SU-DHL-6 (cell line): ENCODE data around the gene CFAP92.
"Not testable (repeated sequence)": the region's sequence is repeated elsewhere in the genome, so short reads cannot be mapped to it uniquely, and the experiment has no call there.

Experiments used
- H2AFZ ChIP-seq: fragments of 200-600 bp; sonication (generic); 2 replicates; pipeline ENCODE4 v1.6.1; 2014; ENCODE audit warnings: low read depth, mild to moderate bottlenecking, moderate library complexity, mixed read lengths, antibody characterized with exemption, low read length; ENCODE audit not compliant: severe bottlenecking
- H3F3A ChIP-seq: fragments of 200-600 bp; shearing (Covaris generic); 2 replicates; pipeline ENCODE4 v1.6.0; 2016; ENCODE audit warnings: antibody characterized with exemption, mild to moderate bottlenecking; ENCODE audit not compliant: insufficient read depth
- H3K27ac ChIP-seq: fragments of 200-600 bp; sonication (generic); 2 replicates; pipeline ENCODE4 v1.5.1; 2016; ENCODE audit warnings: low read depth, mild to moderate bottlenecking, low read length, moderate library complexity, mixed read lengths
- H3K27me3 ChIP-seq: fragments of 200-600 bp; sonication (generic), shearing (Covaris generic); 2 replicates; pipeline ENCODE4 v1.6.0; 2014; ENCODE audit warnings: mild to moderate bottlenecking, low read length
- H3K36me3 ChIP-seq: fragments of 200-600 bp; sonication (generic); 2 replicates; pipeline ENCODE4 v1.6.1; 2014; ENCODE audit warnings: mild to moderate bottlenecking, low read length, mixed read lengths
- H3K4me2 ChIP-seq: fragments of 300-600, 200-600 bp; shearing (Covaris generic), sonication (generic); 2 replicates; pipeline ENCODE4 v1.6.0; 2014; ENCODE audit warnings: low read length, low read depth, mild to moderate bottlenecking; ENCODE audit not compliant: poor library complexity, severe bottlenecking
- H3K4me3 ChIP-seq: fragments of 200-600 bp; sonication (generic); 2 replicates; pipeline ENCODE4 v1.5.1; 2014; ENCODE audit warnings: antibody characterized with exemption, low read length, mild to moderate bottlenecking, mixed read lengths; ENCODE audit not compliant: insufficient read depth, poor library complexity, severe bottlenecking
- H3K79me2 ChIP-seq: fragments of 200-600 bp; sonication (generic); 2 replicates; pipeline ENCODE4 v1.6.1; 2014; ENCODE audit warnings: mild to moderate bottlenecking, low read length, moderate library complexity; ENCODE audit not compliant: insufficient read depth
- H3K9ac ChIP-seq: fragments of 200-600 bp; sonication (generic); 2 replicates; pipeline ENCODE4 v1.7.0; 2014; ENCODE audit warnings: mild to moderate bottlenecking, low read length
- H3K9me2 ChIP-seq: fragments of 200-600 bp; sonication (generic); replicated peaks from 2 replicates; pipeline ENCODE4 v1.6.1; 2014; ENCODE audit warnings: low read length; ENCODE audit not compliant: insufficient read depth
- H3K9me3 ChIP-seq: fragments of 200-600 bp; sonication (generic); 2 replicates; pipeline ENCODE4 v1.6.1; 2014; ENCODE audit warnings: low read length, mixed read lengths; ENCODE audit not compliant: insufficient read depth
- H4K20me1 ChIP-seq: fragments of 200-600 bp; sonication (generic); 2 replicates; pipeline ENCODE4 v1.6.1; 2014; ENCODE audit warnings: low read depth, mild to moderate bottlenecking, antibody characterized with exemption, low read length, moderate library complexity, mixed read lengths
- EZH2phosphoT487 ChIP-seq: fragments of 200-600 bp; sonication (generic), shearing (Covaris generic); conservative IDR thresholded peaks from 2 replicates; pipeline ENCODE4 v1.6.1; 2018; ENCODE audit warnings: mild to moderate bottlenecking, antibody characterized with exemption, low read length, moderate library complexity, mixed read lengths
- TF ChIP-seq, protein P1 (sequence below): fragments of 200-600 bp; sonication (generic); IDR thresholded peaks from one replicate; pipeline ENCODE4 v1.5.1; 2017; ENCODE audit warnings: antibody characterized with exemption, mild to moderate bottlenecking, low read length, moderate library complexity; ENCODE audit not compliant: insufficient read depth, poor library complexity, severe bottlenecking

CFAP92 gene

DNA sequence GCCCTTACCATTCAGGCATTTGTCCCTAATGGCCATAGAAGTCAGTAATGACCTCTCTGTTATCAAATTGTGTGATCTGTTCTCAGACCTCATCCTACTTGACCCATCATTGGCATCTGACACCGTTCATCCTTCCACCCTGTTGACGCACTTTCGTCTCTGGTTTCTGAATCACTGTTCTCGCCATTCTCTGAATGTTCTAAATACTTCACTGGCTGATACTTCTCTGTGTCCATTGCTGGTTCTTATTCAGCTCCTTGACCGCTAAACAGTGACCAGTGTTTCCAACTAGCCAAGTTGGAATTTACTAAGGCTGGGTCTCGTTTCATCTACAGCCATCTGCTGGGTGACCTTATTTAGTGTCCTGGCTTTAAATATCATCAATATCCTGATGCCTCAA is 112.3 kb downstream of the CFAP92 start:
- Histone ChIP-seq H2AFZ (no peak overlapping the region), H3K36me3 (peaks cover 5% of the 10 kb centered on the region; the same call in 1 of the 2 replicates), H3K79me2 (peaks cover 68% of the 10 kb centered on the region), H3K27me3 (no peaks in the 10 kb centered on the region), H3K4me2 (no peak overlapping the region), H3K9ac (0 out of 2 replicates have a peak overlapping the region, but pooled peaks have one; percentile 82), H3K27ac (no peak overlapping the region), H3F3A (peaks cover 9% of the 10 kb centered on the region; the same call in 1 of the 2 replicates), H3K9me3 (no peaks in the 10 kb centered on the region), H3K9me2 (no peaks in the 10 kb centered on the region), H4K20me1 (no peaks in the 10 kb centered on the region; the same call in 1 of the 2 replicates), H3K4me3 (no peak overlapping the region)
- TF ChIP-seq, protein P1, sequence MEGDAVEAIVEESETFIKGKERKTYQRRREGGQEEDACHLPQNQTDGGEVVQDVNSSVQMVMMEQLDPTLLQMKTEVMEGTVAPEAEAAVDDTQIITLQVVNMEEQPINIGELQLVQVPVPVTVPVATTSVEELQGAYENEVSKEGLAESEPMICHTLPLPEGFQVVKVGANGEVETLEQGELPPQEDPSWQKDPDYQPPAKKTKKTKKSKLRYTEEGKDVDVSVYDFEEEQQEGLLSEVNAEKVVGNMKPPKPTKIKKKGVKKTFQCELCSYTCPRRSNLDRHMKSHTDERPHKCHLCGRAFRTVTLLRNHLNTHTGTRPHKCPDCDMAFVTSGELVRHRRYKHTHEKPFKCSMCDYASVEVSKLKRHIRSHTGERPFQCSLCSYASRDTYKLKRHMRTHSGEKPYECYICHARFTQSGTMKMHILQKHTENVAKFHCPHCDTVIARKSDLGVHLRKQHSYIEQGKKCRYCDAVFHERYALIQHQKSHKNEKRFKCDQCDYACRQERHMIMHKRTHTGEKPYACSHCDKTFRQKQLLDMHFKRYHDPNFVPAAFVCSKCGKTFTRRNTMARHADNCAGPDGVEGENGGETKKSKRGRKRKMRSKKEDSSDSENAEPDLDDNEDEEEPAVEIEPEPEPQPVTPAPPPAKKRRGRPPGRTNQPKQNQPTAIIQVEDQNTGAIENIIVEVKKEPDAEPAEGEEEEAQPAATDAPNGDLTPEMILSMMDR, result no peak
- no peak for TF ChIP-seq EZH2phosphoT487

DNA sequence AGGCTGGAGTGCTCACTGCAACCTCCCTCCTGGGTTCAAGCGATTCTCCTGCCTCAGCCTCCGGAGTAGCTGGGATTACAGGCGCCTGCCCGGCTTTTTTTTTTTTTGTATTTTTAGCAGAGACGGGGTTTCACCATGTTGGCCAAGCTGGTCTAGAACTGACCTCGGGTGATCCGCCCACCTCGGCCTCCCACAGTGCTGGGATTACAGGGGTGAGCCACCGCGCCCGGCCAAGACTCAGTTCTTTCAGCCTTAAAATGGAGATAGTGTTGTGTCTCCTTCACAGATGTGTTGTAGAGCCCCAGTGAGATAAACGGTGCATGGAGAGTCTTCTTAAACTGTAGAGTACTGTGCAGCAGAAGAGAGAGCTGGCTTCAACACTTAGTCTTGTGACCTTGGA is 113.4 kb downstream of the CFAP92 start:
- H3F3A ChIP-seq, H3K27me3 ChIP-seq, H3K9me3 ChIP-seq, H4K20me1 ChIP-seq, H3K27ac ChIP-seq, H2AFZ ChIP-seq, H3K9me2 ChIP-seq, H3K36me3 ChIP-seq: not testable (repeated sequence)
- Histone ChIP-seq H3K9ac (peak overlapping the region; percentile 82), H3K4me2 (peak overlapping the region; percentile 89), H3K4me3 (peak overlapping the region; percentile 85), H3K79me2 (peaks cover 68% of the 10 kb centered on the region)

DNA sequence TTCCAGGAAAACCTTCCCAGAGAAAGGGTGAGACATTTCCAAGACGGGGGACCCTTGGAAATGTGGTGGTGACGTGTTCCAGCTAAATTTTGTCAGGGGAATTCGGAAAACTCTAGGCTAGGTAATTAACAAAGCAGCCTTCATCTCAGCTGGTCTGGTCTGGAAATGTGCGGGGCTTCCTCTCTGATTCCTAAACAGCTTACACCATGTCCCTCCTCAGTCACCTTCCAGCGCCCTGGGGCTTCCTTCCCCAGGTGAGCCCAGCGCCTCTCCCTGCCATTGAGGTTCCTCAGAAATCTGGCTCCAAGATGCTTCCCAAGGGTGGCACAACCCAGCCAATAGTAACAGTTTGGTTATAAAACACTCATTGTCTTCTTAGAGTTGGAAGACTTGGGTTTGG is 113.9 kb downstream of the CFAP92 start:
- H3K9me3 ChIP-seq, result no peaks in the 10 kb centered on the region
- H3K9me2 ChIP-seq, result no peaks in the 10 kb centered on the region
- TF ChIP-seq, protein P1, result no peak
- TF ChIP-seq EZH2phosphoT487, result no peak
- peaks cover 64% of the 10 kb centered on the region for H3K79me2 ChIP-seq
- H3F3A ChIP-seq, result peaks cover 9% of the 10 kb centered on the region; the same call in 1 of the 2 replicates
- peak overlapping the region; percentile 19 for H3K27ac ChIP-seq
- H3K4me3 ChIP-seq, result peak overlapping the region; percentile 85
- no peaks in the 10 kb centered on the region for H3K27me3 ChIP-seq
- H3K4me2 ChIP-seq, result peak overlapping the region; percentile 89
- peak overlapping the region; percentile 72 for H2AFZ ChIP-seq
- peak overlapping the region; percentile 82 for H3K9ac ChIP-seq
- no peaks in the 10 kb centered on the region; the same call in 1 of the 2 replicates for H4K20me1 ChIP-seq
- H3K36me3 ChIP-seq, result peaks cover 4% of the 10 kb centered on the region; the same call in 1 of the 2 replicates

DNA sequence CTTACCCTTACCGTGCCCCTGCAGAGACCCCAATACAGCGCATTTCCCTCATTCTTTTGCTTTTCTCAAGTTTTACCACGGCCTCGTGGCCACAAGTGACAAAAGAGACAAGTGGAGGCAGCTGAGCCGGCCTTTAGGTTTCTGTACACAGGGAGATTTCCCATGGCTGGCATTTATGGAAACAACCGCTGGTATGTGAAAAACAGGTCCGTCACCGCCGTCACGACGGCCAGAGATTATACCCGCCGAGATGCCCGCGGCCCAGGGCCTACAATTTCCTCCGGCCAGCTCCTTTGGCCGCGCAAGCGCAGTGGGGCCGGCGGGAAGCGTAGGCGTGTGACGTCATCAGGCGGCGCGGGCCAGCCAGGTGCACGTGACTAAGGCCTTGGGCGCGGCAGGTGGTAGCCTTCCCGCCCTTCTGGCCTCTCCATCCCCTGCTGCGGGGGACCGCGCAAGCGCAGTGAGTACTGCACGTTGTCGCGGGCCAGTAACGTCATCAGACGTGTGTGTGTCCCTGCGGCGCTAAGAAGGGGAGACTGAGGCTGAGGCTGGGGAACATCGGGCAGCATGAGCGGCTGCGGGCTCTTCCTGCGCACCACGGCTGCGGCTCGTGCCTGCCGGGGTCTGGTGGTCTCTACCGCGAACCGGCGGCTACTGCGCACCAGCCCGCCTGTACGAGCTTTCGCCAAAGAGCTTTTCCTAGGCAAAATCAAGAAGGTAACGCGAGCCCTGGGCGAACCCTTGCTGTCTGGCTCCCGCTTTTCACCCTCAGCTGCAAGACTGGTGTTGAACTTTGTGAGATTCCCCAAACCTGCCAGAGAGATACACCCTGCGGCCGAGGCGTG is 114.5 kb downstream of the CFAP92 start, which contains the start of gene ACAD9:
TSS of gene ACAD9 (plus strand) at position 496 of the 845 bp plus-strand sequence. CDS start at position 568, 72 bp downstream.
- no peaks in the 10 kb centered on the region for H3K27me3 ChIP-seq
- H3K9me3 ChIP-seq, result no peaks in the 10 kb centered on the region
- TF ChIP-seq, protein P1, result no peak
- TF ChIP-seq EZH2phosphoT487, result no peak
- H2AFZ ChIP-seq, result peak within 1 kb of the TSS; percentile 72
- H3K36me3 ChIP-seq, result no peaks in the 10 kb centered on the region
- H3K79me2 ChIP-seq, result peaks cover 58% of the 10 kb centered on the region
- no peaks in the 10 kb centered on the region; the same call in 1 of the 2 replicates for H4K20me1 ChIP-seq
- peak within 1 kb of the TSS; percentile 82 for H3K9ac ChIP-seq
- H3F3A ChIP-seq, result peaks cover 9% of the 10 kb centered on the region; the same call in 1 of the 2 replicates
- peak within 1 kb of the TSS; percentile 85 for H3K4me3 ChIP-seq
- H3K27ac ChIP-seq, result peak within 1 kb of the TSS; percentile 56
- H3K4me2 ChIP-seq, result peak within 1 kb of the TSS; percentile 89
- H3K9me2 ChIP-seq, result no peaks in the 10 kb centered on the region
